ENCODE data around the gene H6PD.

The H6PD gene

DNA sequence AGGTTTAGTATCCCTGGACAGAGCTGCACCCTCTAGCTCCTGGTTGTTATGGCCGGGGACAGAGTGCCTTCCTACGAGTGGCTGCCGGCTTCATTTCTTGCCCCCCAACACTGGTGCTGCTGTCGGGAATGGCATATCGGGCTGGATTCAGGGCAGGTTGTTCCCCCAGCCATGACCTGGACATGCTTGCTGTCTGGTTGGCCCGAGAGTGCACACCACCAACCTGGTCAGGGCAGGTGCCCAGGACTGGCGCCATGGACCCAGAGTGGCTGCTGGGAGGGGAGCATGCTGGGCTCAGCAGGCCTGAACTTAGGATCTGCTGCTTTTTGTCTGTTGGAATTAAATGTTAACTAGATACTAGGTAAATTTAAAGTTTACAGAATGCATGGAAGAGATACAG, 21.8 kb downstream of the H6PD start:
- in situ Hi-C loops (cut with MboI; ENCODE audit: low sequenced_read_pairs), result no loop called here

DNA sequence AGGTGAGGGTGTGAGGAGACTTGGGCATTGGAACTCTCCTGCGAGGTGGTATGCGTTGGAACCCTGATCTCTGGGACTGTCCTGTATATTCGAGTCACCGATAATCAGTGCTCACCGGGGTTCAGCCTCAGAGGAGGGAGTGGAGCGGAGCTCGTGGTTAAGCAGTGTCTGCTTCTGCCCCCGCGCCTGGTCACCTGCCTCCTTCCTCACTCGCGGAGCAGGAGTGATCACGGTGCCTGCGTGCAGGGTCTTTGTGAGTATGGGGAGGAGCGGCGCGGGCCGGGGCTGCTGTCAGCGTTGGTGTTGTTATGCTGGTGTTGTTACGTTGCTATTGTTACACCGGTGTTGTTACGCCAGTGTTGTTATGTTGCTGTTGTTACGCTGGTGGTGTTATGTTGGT, 23.3 kb downstream of the H6PD start:
- in situ Hi-C loops (cut with MboI; ENCODE audit: low sequenced_read_pairs), result no loop called here

DNA sequence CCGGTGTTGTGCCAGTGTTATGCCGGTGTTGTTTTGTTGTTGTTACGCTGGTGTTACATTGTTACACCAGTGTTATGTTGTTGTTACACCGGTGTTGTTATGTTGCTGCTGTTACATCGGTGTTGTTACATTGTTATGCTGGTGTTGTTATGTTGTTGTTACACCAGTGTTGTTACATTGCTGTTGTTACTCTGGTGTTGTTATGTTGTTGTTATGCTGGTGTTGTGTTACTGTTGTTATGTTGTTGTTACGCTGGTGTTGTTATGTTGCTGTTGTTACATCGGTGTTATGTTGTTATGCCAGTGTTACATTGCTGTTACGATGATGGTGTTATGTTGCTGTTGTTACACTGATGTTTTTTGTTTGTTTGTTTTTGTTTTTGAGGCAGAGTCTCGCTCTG, 24.1 kb downstream of the H6PD start:
- in situ Hi-C loops (cut with MboI; ENCODE audit: low sequenced_read_pairs), result no loop called here

DNA sequence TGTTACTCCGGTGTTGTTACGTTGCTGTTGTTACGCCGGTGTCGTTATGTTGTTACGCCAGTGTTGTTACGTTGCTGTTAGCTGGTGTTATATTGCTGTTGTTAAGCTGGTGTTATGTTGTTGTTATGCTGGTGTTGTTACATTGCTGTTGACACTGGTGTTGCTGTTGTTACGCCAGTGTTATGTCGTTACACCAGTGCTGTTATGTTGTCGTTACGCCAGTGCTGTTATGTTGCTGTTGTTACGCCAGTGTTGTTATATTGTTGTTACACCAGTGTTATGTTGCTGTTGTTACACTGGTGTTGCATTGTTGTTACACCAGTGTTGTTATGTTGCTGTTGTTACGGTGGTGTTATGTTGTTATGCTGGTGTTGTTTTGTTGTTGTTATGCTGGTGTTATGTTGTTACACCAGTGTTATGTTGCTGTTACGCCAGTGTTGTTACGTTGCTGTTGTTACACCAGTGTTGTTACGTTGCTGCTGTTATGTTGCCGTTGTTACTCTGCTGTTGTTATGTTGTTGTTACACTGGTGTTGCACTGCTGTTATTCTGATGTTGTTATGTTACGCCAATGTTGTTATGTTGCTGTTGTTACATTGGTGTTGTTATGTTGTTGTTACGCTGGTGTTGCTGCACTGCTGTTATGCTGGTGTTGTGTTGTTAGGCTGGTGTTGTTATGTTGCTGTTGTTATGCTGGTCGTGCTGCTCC, 25.6 kb downstream of the H6PD start:
- in situ Hi-C loops (cut with MboI; ENCODE audit: low sequenced_read_pairs), result no loop called here

DNA sequence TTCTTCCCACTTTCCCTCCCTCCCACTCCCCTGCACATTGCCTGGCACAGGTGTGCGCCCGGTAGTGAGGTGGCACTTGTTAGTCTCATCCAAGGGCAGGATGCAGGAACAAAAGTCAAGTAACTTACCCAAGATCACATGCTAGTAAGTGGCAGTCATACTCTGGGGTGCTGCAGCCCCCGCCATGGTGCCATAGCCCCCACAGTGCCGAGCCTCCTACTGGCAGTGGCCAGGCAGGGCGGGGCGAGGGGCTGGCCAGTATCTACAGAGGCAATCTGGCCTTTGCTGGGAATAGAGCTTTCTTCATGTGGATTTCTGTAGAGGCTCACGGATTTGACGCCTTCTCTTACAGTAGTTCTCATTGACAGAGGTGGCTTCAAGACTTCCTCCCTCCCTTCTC, 26.9 kb downstream of the H6PD start:
- in situ Hi-C loops (cut with MboI; ENCODE audit: low sequenced_read_pairs), result no loop called here

DNA sequence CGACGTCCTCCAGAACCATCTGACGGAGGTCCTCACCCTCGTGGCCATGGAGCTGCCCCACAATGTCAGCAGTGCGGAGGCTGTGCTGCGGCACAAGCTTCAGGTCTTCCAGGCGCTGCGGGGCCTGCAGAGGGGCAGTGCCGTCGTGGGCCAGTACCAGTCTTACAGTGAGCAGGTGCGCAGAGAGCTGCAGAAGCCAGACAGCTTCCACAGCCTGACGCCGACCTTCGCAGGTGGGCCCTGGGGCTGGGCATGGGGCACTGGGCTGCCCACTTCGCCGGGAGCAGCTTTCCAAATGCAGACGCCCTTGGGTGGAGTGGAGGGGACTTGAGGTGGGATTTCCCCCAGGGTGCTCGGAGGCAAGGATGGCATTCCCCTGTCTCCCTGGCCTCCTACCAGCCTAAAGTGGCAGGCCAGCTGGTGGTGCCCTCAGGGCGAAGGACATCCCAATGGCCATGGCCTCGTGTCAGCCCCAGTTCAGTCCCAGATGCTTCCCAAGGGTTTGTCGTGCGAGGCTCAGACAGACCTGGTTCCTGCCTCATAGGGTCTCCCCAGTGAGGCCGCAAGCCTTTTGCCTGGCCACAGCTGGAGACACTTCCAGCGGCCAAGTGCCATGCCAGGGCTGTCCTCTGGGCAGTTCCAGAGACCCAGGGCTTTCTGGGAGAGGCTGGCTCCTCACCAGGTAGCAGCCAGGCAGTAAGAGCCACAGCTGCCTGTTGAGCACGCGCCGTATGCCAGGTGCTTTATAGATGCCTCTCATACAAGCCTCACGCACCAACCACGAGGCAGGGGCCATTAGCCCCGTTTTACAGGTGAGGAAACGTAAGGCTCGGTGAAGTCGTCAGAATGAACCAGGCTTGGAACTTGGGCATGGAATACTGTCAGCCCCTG, 27.8 kb downstream of the H6PD start:
- in situ Hi-C loops (cut with MboI; ENCODE audit: low sequenced_read_pairs), result no loop called here

DNA sequence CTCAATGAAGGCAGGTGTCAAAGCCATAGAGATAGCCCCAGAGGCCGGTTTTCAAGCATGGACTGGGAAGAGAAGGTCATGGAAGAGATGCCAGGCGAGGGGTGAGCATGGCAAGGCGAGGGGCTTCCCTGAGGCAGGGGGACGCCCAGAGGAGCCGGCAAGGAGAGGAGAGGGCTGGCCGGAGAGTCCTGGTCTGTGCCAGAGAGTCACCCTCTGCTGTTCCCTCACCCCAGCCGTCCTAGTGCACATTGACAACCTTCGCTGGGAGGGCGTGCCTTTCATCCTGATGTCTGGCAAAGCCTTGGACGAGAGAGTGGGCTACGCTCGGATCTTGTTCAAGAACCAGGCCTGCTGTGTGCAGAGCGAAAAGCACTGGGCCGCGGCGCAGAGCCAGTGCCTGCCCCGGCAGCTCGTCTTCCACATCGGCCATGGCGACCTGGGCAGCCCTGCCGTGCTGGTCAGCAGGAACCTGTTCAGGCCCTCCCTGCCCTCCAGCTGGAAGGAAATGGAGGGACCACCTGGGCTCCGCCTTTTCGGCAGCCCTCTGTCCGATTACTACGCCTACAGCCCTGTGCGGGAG, 28.8 kb downstream of the H6PD start:
- in situ Hi-C loops (cut with MboI; ENCODE audit: low sequenced_read_pairs), result no loop called here

DNA sequence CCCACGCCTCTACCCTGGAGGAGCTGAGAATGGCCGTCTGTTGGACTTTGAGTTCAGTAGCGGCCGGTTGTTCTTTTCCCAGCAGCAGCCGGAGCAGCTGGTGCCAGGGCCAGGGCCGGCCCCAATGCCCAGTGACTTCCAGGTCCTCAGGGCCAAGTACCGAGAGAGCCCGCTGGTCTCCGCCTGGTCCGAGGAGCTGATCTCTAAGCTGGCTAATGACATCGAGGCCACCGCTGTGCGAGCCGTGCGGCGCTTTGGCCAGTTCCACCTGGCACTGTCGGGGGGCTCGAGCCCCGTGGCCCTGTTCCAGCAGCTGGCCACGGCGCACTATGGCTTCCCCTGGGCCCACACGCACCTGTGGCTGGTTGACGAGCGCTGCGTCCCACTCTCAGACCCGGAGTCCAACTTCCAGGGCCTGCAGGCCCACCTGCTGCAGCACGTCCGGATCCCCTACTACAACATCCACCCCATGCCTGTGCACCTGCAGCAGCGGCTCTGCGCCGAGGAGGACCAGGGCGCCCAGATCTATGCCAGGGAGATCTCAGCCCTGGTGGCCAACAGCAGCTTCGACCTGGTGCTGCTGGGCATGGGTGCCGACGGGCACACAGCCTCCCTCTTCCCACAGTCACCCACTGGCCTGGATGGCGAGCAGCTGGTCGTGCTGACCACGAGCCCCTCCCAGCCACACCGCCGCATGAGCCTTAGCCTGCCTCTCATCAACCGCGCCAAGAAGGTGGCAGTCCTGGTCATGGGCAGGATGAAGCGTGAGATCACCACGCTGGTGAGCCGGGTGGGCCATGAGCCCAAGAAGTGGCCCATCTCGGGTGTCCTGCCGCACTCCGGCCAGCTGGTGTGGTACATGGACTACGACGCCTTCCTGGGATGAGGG, 29.7 kb downstream of the H6PD start:
- in situ Hi-C loops (cut with MboI; ENCODE audit: low sequenced_read_pairs), result no loop called here

DNA sequence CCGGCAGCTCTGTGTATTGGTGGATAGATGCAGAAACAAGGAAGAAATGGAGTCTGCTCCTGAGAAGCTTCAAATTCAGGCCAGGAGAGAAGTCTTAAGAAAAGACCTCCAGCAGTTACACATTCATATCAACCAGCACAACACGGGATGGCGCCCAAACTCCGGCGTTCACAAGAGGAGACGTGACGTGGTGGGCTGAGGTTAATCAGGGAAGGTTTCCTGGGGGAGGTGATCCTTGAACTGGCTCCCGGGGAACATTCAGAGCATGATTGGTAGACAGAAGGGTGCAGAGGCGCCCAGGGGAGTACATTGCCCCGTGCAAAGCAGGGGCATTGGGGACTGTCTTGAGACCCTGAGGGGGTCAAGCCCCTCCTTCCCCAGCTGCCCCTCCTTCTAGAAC, 30.5 kb downstream of the H6PD start:
- in situ Hi-C loops (cut with MboI; ENCODE audit: low sequenced_read_pairs), result no loop called here

DNA sequence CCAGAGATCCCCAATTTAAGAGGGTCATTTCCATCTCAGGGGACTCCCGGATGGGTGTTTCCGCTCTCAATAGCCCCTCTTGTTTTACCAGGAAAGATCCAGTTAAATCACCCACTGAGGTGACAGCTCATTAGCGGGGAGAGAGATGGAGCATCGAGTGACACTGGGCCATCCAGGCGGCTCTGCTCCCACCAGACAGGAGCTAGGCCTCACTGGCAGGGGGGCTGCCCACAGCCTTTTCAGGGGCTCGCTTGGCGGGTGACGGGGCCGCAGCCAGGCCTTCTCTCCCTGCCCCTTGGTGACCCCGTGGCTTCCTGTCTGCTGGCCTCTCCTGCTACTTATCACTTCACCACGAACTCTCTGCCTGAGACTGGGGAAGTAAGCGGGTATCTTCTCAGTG, 31.4 kb downstream of the H6PD start:
- in situ Hi-C loops (cut with MboI; ENCODE audit: low sequenced_read_pairs), result no loop called here

DNA sequence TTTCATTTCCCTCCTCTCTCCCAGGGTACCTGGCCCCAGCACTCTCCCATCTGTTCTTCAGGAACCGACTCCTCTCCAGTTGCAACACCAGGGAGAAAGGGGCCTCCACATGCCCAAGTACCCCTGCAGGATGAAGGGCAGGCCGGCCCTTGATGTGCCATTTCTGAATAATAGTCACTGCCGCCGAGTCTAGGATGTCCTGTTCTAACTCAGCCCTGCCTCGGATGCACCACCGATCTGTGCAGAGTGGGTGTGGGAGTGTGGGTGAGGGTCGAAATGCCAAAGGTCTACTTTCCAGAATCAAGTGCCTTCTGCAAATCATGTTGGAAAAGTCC, 32.7 kb downstream of the H6PD start:
- in situ Hi-C loops (cut with MboI; ENCODE audit: low sequenced_read_pairs), result no loop called here

DNA sequence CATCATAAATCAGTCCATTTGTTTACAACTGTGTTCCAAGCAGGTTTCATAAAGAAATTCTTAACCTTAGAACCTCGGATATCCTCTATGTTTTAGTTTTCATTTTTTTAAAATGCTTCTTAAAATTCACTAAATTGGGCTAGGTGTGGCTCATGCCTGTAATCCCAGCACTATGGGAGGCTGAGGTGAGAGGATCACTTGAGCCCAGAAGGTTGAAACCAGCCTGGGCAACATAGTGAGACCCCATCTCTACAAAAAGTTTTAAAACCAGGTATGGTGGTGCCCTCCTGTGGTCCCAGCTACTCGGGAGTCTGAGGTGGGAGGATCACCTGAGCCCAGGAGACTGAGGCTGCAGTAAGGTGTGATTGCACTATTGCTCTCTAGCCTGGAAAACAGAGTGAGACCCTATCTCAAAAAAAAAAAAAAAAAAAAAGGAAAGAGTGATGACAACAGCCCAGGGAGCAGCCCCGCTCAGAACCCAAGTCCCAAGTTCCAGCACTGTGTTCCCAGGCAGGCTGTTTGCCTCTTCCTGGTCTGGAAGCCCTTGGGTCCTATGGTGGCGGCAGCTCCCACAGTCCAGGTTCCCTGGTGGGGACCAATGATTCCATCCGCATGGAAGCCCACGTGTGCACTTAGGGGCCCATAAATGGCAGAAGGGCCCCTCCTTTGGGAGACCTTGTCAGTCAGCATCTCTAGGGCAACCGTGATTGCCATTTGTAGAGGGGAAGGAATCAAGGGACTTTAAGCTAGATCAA, 33.4 kb downstream of the H6PD start:
- in situ Hi-C loops (cut with MboI; ENCODE audit: low sequenced_read_pairs), result no loop called here

DNA sequence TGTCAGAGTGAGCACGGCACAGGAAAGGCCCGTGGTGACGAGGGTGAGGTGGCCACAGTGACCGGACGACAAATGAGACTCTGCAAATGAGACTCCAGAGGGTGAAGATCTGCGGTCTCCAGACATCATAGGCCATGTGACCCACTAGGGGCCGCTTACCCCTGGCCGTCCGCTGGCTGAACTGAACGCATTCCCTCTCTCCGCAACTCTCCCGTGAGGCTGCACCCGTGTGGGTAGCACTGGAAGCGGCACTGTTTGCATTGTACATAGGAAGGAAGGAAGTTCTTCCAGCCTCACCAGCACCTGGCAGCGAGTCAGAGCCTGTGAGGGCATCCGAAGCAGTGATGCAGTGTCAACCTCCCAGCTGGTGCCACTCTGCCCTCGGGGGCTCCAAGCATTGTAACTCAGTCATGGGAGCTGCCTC, 34.5 kb downstream of the H6PD start:
- in situ Hi-C loops (cut with MboI; ENCODE audit: low sequenced_read_pairs), result no loop called here

DNA sequence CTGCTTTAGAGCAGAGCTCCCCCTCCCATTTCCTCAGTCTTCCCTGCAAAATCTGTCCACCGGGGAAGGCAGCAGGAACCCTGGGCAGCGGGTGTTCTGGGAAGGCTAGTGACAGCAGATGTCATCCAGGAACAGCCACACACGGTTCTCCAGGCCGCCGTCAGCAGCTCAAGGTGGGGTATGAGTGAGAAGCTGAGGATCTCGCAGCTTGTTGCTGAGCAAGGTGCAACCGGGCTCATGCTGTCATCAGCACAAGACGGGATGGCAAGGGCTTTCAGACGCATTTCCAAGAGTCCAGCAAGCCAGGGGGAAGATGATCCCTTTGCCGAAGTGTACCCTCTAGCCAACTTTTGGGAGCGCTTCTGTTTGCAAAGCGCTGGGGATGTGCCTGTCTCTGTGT, 35.1 kb downstream of the H6PD start:
- in situ Hi-C loops (cut with MboI; ENCODE audit: low sequenced_read_pairs), result no loop called here

DNA sequence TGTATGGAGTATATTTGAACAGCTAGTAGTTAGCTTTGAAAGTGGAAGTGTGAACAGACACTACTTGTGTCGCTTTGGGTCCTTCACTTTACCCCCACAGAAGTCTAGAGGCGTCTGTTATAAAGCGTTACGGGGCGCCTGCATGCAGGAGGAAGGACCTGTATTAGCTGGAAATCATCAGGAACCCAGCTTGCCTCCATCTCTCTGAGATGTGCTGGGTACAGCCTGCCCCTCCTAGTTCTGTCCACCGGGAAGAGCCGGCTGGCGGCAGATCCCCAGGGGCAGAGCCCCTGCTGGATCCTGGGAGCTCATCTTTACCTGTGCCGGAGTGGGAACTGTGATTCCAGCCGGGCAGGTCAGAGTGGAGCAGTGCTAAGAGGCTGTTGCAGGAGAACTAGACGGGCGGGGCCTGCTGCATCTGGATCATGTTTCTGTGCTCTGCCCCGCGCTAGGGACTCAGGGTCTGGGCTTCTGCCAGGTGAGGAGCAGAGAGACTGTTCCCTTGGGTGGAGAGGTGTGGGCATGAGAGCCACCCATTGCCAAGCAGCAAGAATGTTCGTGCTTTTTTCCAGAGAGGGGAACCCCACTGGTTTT, 35.8 kb downstream of the H6PD start:
- in situ Hi-C loops (cut with MboI; ENCODE audit: low sequenced_read_pairs), result no loop called here

DNA sequence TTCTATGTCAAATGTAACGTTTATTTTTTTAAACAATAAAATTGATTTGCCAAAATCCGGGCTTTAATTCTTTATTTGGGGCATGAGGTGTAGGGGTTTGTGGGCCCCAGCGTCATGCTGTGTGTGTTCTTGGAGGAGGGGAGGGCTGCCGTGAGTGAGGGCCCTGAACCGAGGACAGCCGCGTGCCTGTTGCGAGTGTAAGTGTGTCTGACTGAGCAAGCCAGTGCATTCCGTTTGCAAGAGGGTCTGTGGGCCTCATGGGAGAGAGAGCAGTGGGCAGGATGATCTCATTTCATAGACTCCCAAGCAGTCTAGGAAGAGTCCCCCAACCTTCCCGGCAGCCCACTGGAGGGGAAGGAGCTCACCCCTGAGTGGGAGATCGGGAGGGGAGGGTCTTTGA, 36.7 kb downstream of the H6PD start:
- in situ Hi-C loops (cut with MboI; ENCODE audit: low sequenced_read_pairs), result no loop called here

DNA sequence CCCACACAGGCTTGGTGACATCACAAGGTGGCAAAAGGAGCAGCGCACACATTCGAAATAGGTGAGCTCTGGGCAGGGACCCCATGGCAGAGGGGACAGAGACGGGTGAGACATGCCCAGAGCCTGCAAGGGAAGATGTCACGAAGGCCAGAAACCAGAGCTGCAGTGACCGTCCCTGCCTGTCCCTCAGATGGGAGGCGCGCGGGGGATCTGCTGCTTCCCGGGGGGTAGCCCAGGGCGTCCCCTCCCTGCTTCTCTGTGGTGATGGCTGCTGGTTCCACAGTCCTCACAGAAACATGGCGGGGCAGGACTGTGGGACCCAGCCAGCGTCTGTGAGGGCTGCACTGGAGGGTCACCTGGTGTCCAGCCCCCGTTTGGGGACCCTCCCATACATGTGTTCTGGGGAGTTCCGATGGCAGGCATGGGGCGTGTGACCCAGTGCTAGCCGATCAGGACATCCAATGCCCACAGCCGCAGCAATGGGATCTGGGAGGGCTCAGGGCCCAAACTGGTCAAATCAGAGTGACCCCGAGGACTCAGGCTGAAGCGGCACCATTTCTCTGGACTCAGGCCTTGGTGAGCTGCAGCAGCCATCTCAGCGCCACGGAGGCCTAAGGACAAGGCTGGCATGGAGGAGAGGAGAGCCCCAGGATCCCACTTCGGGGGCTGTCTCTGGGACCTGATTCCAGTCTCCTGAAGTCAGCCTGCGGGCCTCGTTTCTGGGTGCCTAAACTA, 37.5 kb downstream of the H6PD start:
- in situ Hi-C loops (cut with MboI; ENCODE audit: low sequenced_read_pairs), result no loop called here

DNA sequence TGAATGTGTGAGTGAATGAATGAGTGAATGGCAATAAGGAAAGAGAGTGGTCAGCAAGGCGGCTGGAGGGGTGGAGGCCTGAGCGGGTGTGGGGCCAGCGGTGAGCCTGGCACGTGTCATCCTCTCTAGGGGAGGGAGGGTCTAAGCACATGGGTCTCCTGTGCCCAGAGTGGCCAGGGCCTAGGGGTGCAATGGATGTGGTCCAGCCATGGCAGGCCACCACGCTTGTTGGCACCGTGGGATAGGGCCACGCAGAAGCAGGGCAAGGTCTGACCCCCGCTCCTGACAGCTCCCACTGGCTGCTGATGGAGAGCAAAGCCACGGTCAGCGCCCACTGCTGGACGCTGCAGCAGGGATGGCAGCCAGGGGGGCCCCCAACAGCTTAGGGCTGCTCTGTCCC, 38.6 kb downstream of the H6PD start:
- in situ Hi-C loops (cut with MboI; ENCODE audit: low sequenced_read_pairs), result no loop called here

DNA sequence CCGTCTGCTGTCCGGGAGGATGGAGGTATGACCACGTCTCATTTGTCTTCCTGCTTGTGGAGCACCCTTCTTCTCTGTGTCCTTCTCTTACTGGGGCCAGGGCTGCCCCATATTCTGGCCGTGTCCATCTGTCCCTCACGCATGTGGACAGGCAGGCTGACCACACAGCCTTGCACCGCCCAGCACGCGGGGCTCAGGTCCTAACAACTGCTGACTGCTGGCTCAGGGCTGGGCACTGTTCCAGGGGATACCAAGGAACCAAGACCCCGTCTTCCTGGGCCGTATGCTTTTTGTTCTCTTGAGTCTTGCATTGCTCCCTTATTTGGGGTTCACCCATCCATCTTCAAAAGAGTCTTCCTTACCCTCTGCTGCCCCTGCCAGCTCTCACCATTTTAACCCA, 40.6 kb downstream of the H6PD start:
- in situ Hi-C loops (cut with MboI; ENCODE audit: low sequenced_read_pairs), result no loop called here
